HUDEP-2 (cell line): ENCODE measurements around the gene UBXN2A.
"Not testable (repeated sequence)": the region's sequence is repeated elsewhere in the genome, so short reads cannot be mapped to it uniquely, and the experiment has no call there.

Source experiments
- DNase-seq, 76 experiments: peaks; one replicate each; lab custom pipeline; 2025; ENCODE audit not compliant: unreplicated experiment in 76 of 76; lab: John Stamatoyannopoulos, UW

UBXN2A gene

GRCh38 chr2:23940718-23941620 is 706 bp downstream of the UBXN2A start:
- DNase-seq: peak in 9 of 76 experiments; percentile 10 to 69 (median 25)

DNA sequence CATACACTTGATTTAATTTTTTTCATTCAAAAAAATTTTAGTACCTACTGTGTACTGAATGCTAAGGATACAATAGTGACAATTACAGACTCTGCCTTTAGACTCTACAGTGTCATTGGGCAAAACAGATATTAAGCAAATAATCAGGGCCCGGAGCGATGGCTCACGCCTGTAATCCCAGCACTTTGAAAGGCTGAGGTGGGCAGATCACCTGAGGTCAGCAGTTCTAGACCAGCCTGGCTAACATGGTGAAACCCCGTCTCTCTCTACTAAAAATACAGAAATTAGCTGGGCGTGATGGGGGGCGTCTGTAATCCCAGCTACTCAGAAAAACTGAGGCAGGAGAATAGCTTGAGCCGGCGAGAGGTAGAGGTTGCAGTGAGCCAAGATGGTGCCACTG is 1.4 kb downstream of the UBXN2A start:
- no peak for DNase-seq

DNA sequence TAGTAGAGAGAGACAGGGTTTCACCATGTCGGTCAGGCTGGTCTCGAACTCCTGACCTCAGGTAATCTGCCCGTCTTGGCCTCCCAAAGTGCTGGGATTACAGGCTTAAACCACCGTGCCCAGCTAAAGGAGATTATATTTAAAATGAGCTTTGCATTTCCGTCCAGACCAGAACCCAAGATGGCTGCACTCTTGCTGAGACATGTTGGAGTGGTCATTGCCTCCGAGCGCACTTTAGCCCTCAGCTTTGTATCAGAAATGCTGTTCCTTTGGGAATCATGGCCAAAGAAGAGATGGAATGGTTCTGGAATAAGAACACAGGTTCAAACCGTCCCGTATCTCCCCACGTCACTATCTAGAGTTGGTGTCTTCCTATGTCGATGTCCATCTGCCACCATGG is 3.4 kb downstream of the UBXN2A start:
- no peak for DNase-seq

- DNase-seq: peak in 4 of 76 experiments; percentile 2 to 31 (median 14)
Observed at GRCh38 chr2:23944527-23944926, 4.3 kb downstream of the UBXN2A start.

DNA sequence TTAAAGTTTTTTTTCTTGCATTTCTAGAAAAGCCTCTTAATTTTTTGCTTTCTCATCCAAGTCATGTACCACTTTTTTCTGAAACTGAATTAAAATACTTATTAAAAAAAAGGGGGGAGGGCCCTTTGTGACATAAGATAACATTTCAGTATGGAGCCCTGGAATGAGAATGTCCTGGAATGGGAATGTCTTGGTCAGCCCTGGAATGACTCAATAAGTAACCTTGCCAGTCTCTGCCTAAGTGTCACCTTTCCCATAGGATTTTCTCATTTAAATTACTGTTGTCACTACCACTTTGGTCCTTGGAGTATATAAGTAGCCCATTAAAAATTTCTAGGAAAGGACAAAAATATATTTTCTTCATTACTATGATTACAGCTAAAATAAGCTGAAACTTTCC is 4.7 kb downstream of the UBXN2A start:
- DNase-seq: no peak

DNA sequence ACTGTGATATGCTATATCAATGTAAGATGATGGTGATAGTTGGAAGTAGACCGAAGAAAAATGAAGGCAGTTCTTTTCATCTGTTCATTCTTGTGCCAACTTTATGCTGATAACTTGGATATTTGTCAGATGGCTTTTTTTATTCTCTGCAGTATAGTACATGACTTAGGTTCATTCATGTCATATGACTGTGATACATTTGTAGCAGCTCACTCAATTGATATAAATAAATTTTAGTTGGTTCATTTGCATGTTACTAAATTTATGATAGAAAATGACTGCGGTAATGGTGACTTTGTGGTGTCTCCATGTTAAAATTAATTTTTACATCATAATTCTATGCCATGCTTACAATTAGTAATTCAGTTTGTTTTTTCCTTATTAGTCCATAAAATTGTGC is 7.1 kb downstream of the UBXN2A start:
- no peak for DNase-seq

DNA sequence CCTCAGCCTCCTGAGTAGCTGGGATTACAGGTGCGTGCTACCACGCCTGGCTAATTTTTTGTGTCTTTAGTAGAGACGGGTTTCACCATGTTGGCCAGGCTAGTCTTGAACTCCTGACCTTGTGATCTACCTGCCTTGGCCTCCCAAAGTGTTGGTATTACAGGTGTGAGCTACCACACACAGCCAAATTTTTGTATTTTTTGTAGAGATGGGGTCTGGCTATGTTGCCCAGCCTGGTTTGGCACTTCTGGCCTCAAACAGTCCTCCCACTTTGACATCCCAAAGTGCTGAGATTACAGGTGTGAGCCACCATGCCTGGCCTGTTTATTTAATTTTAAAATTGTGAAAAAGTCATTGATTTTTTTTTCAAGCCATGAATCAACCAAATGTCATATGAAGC is 12.3 kb downstream of the UBXN2A start:
- DNase-seq: not testable (repeated sequence)

GRCh38 chr2:23953625-23954024 is 13.4 kb downstream of the UBXN2A start:
- no peak for DNase-seq

DNA sequence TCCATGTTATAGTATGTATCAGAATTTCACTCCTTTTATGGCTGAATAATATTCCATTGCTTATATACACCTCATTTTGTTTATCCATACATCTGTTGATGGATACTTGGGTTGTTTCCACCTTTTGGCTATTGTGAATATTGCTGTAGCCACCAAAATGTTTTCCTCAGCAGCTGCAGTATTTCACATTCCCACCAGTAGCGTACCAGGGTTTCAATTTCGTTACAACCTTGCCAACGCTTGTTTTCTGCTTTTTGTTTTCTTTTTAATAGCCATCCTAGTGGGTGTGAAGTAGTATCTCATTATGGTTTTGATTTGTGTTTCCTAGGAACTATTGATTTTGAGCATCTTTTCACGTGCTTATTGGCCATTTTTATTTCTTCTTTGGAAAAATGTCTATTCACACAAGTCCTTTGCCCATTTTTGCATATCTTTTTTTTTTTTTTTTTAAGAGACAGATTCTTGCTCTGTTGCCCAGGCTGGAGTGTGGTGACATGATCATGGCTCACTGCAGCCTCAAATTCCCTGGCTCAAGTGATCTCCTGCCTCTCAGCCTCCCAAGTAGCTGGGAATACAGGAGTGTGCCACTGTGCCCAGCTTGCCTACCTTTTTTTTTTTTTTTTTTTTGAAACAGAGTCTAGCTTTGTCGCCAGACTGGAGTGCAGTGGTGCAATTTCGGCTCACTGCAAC is 14.2 kb downstream of the UBXN2A start:
- no peak for DNase-seq

GRCh38 chr2:23967846-23968245 is 27.6 kb downstream of the UBXN2A start:
- DNase-seq: no peak

- DNase-seq: no peak
Observed at GRCh38 chr2:23976883-23977282, 36.6 kb downstream of the UBXN2A start.

DNA sequence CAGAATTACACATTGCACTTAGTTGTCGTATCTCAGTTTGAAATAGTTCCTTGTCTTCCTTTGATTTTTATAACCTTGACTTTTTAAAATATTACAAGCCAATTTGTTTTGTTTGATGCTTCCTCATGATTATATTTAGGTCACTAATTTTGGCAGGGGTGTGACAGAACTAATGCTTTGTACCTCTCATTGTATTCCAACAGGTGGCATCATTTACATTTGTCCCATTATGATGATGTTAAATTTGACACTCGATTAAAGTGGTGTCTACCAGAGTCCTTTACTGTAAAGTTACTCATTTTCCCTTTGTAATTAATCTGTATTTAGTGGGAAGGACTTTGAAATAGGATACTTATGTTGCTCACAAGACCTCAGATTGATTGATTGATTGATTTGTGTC is 48.1 kb downstream of the UBXN2A start:
- DNase-seq: peak in 30 of 76 experiments; percentile 6 to 61 (median 28)

DNA sequence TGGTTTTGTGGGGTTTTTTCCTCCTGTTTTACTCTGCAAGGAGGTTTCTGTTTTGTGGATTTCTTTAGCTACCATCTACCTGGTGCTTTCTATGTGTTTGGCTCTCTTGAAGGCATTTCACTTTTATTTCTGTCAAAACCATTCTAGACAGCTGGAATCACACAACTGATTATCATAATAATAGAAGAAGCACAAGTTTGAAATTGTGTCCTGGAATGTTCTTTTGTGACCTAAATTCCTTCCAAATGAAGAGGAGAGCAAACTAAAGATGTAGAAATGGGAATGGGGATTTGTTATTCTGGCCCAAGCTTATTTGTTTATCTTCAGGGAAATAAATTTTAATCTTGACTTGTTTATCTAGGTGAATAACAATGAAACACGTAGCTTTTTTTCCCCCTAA is 52.7 kb downstream of the UBXN2A start:
- no peak for DNase-seq

GRCh38 chr2:23993736-23994269 is 53.5 kb downstream of the UBXN2A start:
- DNase-seq: no peak

- DNase-seq: no peak
Observed at GRCh38 chr2:23994567-23994966, 54.3 kb downstream of the UBXN2A start.

GRCh38 chr2:24007693-24008092 is 67.4 kb downstream of the UBXN2A start:
- DNase-seq: no peak

GRCh38 chr2:24008672-24009366 is 68.6 kb downstream of the UBXN2A start:
- peak in 1 of 76 experiments; percentile 60 for DNase-seq

DNA sequence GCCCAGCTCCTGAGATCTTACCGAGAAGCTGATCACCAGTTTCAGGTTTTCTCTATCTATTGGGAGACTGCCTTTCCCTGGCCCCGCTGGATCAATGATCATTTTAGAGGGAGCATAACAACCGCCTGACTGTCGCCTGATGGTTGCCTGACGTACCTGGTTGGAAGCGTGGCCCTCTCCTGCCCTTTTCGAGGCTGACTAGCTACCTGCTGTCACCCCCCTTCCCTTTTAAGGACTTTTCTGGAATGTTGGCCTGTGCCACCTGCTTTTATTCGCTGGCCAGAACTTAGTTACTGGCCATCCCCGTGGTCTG is 69.1 kb downstream of the UBXN2A start:
- DNase-seq: peak in 2 of 76 experiments; percentile 67 to 75

- DNase-seq: peak in 62 of 76 experiments; percentile 12 to 81 (median 56)
Observed at GRCh38 chr2:24009680-24010476, 69.6 kb downstream of the UBXN2A start, which contains the start of gene MFSD2B. Gene MFSD2B, plus strand, starts transcription at chr2:24010085. Its CDS starts 12 bp downstream, at chr2:24010097.
